Astrocyte (in vitro differentiated cells and primary cell): ENCODE data around the gene RDH13. TPM values are rescaled to one million over a fixed set of nuclear protein-coding genes. Genes with fewer than 3 reads are reported as not detected.

ENCODE experiments used
- DNase-seq: peaks from one replicate; pipeline ENCODE4 v3.0.0-alpha.2; 2010; ENCODE audit warnings: low read depth
- FAIRE-seq: peaks from 2 replicates; lab custom pipeline; 2011; peaks lifted over from hg19 to GRCh38; lab: Jason Lieb, UNC
- H2AFZ ChIP-seq: 2 replicates; pipeline ENCODE4 v1.6.0; 2012; ENCODE audit warnings: low read depth, low read length, inconsistent platforms
- H3K27ac ChIP-seq: 2 replicates; pipeline ENCODE4 v1.5.1; 2011; ENCODE audit warnings: low read depth, low read length, inconsistent platforms
- H3K27me3 ChIP-seq: 2 replicates; pipeline ENCODE4 v1.6.0; 2011; ENCODE audit warnings: low read length, inconsistent platforms; ENCODE audit not compliant: insufficient read depth
- H3K36me3 ChIP-seq: 2 replicates; pipeline ENCODE4 v1.5.1; 2011; ENCODE audit warnings: low read length, inconsistent platforms; ENCODE audit not compliant: insufficient read depth
- H3K4me1 ChIP-seq: 2 replicates; pipeline ENCODE4 v1.5.1; 2011; ENCODE audit warnings: low read length, inconsistent platforms; ENCODE audit not compliant: insufficient read depth
- H3K4me2 ChIP-seq: 2 replicates; pipeline ENCODE4 v1.6.0; 2012; ENCODE audit warnings: low read length, inconsistent platforms
- H3K4me3 ChIP-seq: 2 replicates; pipeline ENCODE4 v1.5.1; 2011; ENCODE audit warnings: low read depth, mild to moderate bottlenecking, low read length, inconsistent platforms; ENCODE audit not compliant: insufficient read depth
- H3K79me2 ChIP-seq: 2 replicates; pipeline ENCODE4 v1.6.0; 2012; ENCODE audit warnings: mild to moderate bottlenecking, low read length, inconsistent platforms; ENCODE audit not compliant: insufficient read depth
- H3K9ac ChIP-seq: 2 replicates; pipeline ENCODE4 v1.6.0; 2012; ENCODE audit warnings: mild to moderate bottlenecking, low read length, inconsistent platforms
- H3K9me3 ChIP-seq: 2 replicates; pipeline ENCODE4 v1.5.1; 2012; ENCODE audit warnings: low read depth, mild to moderate bottlenecking, low read length, inconsistent platforms; ENCODE audit not compliant: insufficient read depth
- H4K20me1 ChIP-seq: 2 replicates; pipeline ENCODE4 v1.6.0; 2012; ENCODE audit warnings: low read length, inconsistent platforms; ENCODE audit not compliant: insufficient read depth
- H3K27ac Mint-ChIP-seq: one replicate; pipeline ENCODE4 v1.8.0; 2021; ENCODE audit warnings: mild to moderate bottlenecking, mixed read lengths; ENCODE audit not compliant: unreplicated experiment
- H3K27me3 Mint-ChIP-seq: one replicate; pipeline ENCODE4 v1.8.0; 2021; ENCODE audit warnings: low read depth, mixed read lengths; ENCODE audit not compliant: unreplicated experiment
- H3K36me3 Mint-ChIP-seq: one replicate; pipeline ENCODE4 v1.8.0; 2021; ENCODE audit warnings: low read depth, mixed read lengths; ENCODE audit not compliant: unreplicated experiment
- H3K4me1 Mint-ChIP-seq: one replicate; pipeline ENCODE4 v1.8.0; 2021; ENCODE audit warnings: low read depth, mixed read lengths; ENCODE audit not compliant: unreplicated experiment
- H3K4me3 Mint-ChIP-seq: one replicate; pipeline ENCODE4 v1.8.0; 2021; ENCODE audit warnings: mild to moderate bottlenecking, moderate library complexity, mixed read lengths; ENCODE audit not compliant: unreplicated experiment
- H3K9me3 Mint-ChIP-seq: one replicate; pipeline ENCODE4 v1.8.0; 2021; ENCODE audit warnings: mild to moderate bottlenecking, mixed read lengths; ENCODE audit not compliant: unreplicated experiment
- CTCF ChIP-seq: IDR thresholded peaks from 2 replicates; pipeline ENCODE4 v1.5.1; 2011; ENCODE audit warnings: low read depth, mild to moderate bottlenecking, inconsistent platforms, low read length, moderate library complexity; ENCODE audit not compliant: insufficient read depth
- EZH2 ChIP-seq: IDR thresholded peaks from 2 replicates; pipeline ENCODE4 v1.6.1; 2012; ENCODE audit warnings: mild to moderate bottlenecking, low read length, inconsistent platforms; ENCODE audit not compliant: insufficient read depth
- total RNA-seq: library from RNA; stranded (reverse); gene quantifications from 2 replicates; pipeline ENCODE4 v1.2.1, GENCODE V29; 2021

Gene RDH13
- total RNA-seq, 1 donor from 2014 or later = 22.6 TPM

GRCh38 chr19:55098716-55099556 is 36.0 kb upstream of the RDH13 start:
- Mint-ChIP-seq H3K4me3 (no peak overlapping the region), H3K9me3 (peaks cover 2% of the 10 kb centered on the region), H3K27me3 (no peaks in the 10 kb centered on the region), H3K36me3 (peaks cover 23% of the 10 kb centered on the region), H3K27ac (no peak overlapping the region), H3K4me1 (no peaks in the 10 kb centered on the region)
- H3K9me3 ChIP-seq = peaks cover 4% of the 10 kb centered on the region
- H3K4me3 ChIP-seq = no peak overlapping the region
- H3K27me3 ChIP-seq = no peaks in the 10 kb centered on the region
- H2AFZ ChIP-seq = no peak overlapping the region
- no peak overlapping the region for H3K9ac ChIP-seq
- no peak for TF ChIP-seq CTCF
- TF ChIP-seq EZH2 = no peak
- no peak overlapping the region for H3K4me2 ChIP-seq
- H3K27ac ChIP-seq = no peak overlapping the region
- no peaks in the 10 kb centered on the region for H3K4me1 ChIP-seq
- FAIRE-seq (no peak), DNase-seq (no peak)
- peaks cover 10% of the 10 kb centered on the region for H3K36me3 ChIP-seq
- H4K20me1 ChIP-seq = peaks cover 39% of the 10 kb centered on the region
- H3K79me2 ChIP-seq = peaks cover 13% of the 10 kb centered on the region

DNA sequence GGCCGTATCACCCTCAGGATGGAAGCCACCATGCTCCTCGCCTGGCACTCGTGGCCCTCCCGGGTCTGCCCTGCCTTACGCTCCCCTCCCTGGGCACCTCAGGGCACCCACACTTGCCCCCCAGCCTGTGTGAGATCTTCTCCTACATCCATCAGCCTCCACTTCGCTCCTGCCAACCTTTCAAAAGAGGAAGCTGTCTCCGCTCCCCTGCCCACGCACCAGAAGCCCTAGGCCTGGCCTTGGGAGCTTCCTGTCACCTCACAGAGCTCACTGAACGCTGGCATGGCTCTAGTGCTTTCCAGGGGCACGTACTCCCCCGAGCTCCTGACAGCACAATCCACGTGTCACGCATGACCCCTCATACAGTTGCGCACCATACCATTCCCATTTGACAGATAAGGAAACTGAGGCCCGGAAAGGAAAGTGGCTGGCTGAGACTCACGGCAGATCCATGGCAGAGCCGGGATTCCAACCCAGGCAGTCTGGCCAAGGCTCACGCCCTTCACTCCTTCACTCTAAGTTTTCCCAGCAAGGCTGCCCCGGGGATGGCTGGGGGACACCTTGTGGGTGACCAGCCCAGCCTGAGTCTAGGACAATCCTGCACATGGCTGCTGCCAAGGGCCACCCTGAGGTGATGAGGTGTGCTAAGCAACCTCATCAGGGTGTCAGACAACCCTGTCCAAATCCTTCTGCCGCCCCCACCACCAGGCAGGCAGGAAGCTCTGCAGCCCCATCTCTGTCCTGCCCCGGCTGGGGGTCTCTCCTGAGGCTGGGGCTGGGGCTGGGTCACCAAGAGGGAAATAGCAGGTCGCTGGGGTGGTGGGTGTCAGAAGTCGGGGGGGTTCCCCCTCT is 35.1 kb upstream of the RDH13 start:
- Histone ChIP-seq H3K4me3 (no peak overlapping the region), H3K79me2 (peaks cover 8% of the 10 kb centered on the region), H2AFZ (no peak overlapping the region), H3K4me1 (no peaks in the 10 kb centered on the region), H3K27ac (no peak overlapping the region), H4K20me1 (peaks cover 34% of the 10 kb centered on the region), H3K9ac (no peak overlapping the region), H3K36me3 (peaks cover 6% of the 10 kb centered on the region), H3K4me2 (no peak overlapping the region), H3K27me3 (no peaks in the 10 kb centered on the region), H3K9me3 (no peaks in the 10 kb centered on the region)
- DNase-seq (no peak), FAIRE-seq (no peak)
- no peaks in the 10 kb centered on the region for H3K4me1 Mint-ChIP-seq
- TF ChIP-seq CTCF = no peak
- TF ChIP-seq EZH2 = no peak
- no peak overlapping the region for H3K4me3 Mint-ChIP-seq
- no peak overlapping the region for H3K27ac Mint-ChIP-seq
- H3K36me3 Mint-ChIP-seq = peaks cover 18% of the 10 kb centered on the region
- no peaks in the 10 kb centered on the region for H3K27me3 Mint-ChIP-seq
- peaks cover under 1% of the 10 kb centered on the region for H3K9me3 Mint-ChIP-seq
